HCT116 (cell line): Measurements from ENCODE around the gene AFTPH. TPM values are rescaled to one million over a fixed set of nuclear protein-coding genes. Genes with fewer than 3 reads are reported as not detected.

Experiments used
- ATAC-seq: fragments of 200-7000 bp; cut with Tn5 transposase; 2 replicates; pipeline ENCODE4 v1.9.1; 2020; ENCODE audit warnings: mild to moderate bottlenecking, moderate library complexity
- BruUV-seq: library from RNA; stranded (reverse); fragments of 400-500 nt; replicated peaks from 2 replicates; lab custom pipeline; 2021; lab: Mats Ljungman, UMichigan
- CTCF ChIA-PET: fragments of 300-600 bp; sonication (Branson Sonifier 250); formaldehyde crosslinking; loops from one replicate; lab custom pipeline; 2021; ENCODE audit warnings: antibody characterized with exemption; lab: Charles Lee
- POLR2A ChIA-PET: fragments of 300-600, 350-600 bp; sonication (Branson Sonifier 250); formaldehyde crosslinking; loops from one replicate; lab custom pipeline; 2021; ENCODE audit warnings: antibody characterized with exemption; lab: Charles Lee
- RAD21 ChIA-PET, 2 experiments: fragments of 300-600 bp; sonication (Branson Sonifier 250); formaldehyde crosslinking; loops; one replicate each; lab custom pipeline; 2023; ENCODE audit warnings: low total read pairs in 2 of 2; ENCODE audit not compliant: uncharacterized antibody in 2 of 2, unreplicated experiment in 2 of 2, low non-redundant PET in 1 of 2; lab: Charles Lee
- DNase-seq: peaks from one replicate; pipeline ENCODE4 v3.0.0-alpha.2; 2010; ENCODE audit warnings: low read depth, low spot score
- H2AFZ ChIP-seq: fragments of 200-600 bp; shearing (Covaris generic), sonication (generic); 2 replicates; pipeline ENCODE4 v1.6.1; 2017; ENCODE audit warnings: low read depth, mixed run types, mixed read lengths, antibody characterized with exemption, low read length; ENCODE audit not compliant: poor library complexity, severe bottlenecking
- H3K27ac ChIP-seq: 2 replicates; pipeline ENCODE4 v1.5.1; 2012; ENCODE audit warnings: low read depth, low read length
- H3K27me3 ChIP-seq: fragments of 200-600 bp; sonication (generic); 2 replicates; pipeline ENCODE4 v1.6.1; 2016; ENCODE audit warnings: mixed run types, low read length, mixed read lengths; ENCODE audit not compliant: insufficient read depth
- H3K36me3 ChIP-seq, 2 experiments: fragments of 200-500 bp in 1 of 2; fragments of 200-600 bp in 1 of 2; sonication (Bioruptor generic) in 1 of 2; sonication (generic) in 1 of 2; 2 replicates each; pipeline versions ENCODE4 v1.5.1 to v1.6.1; 2014 to 2016; ENCODE audit warnings: low read length in 2 of 2, inconsistent platforms in 1 of 2, mixed read lengths in 1 of 2, mixed run types in 1 of 2; ENCODE audit not compliant: insufficient read depth in 2 of 2, control insufficient read depth in 1 of 2
- H3K4me1 ChIP-seq, 2 experiments: fragments of 200-600 bp in 1 of 2; sonication (generic) in 1 of 2; 2 replicates each; pipeline versions ENCODE4 v1.5.1 to v1.6.1; 2012 to 2017; ENCODE audit warnings: low read length in 2 of 2, inconsistent platforms in 1 of 2, mild to moderate bottlenecking in 1 of 2, mixed read lengths in 1 of 2, mixed run types in 1 of 2, moderate library complexity in 1 of 2; ENCODE audit not compliant: insufficient read depth in 2 of 2, control insufficient read depth in 1 of 2
- H3K4me2 ChIP-seq: fragments of 200-600 bp; sonication (generic); 2 replicates; pipeline ENCODE4 v1.6.1; 2017; ENCODE audit warnings: mixed run types, low read length, mixed read lengths
- H3K4me3 ChIP-seq, 2 experiments: fragments of 200-600 bp in 1 of 2; sonication (generic) in 1 of 2; replicated peaks in 1 of 2; 2 replicates each; pipeline ENCODE4 v1.5.1; 2011 to 2016; ENCODE audit warnings: low read length in 2 of 2, control low read depth in 1 of 2, low read depth in 1 of 2, mild to moderate bottlenecking in 1 of 2, mixed read lengths in 1 of 2, mixed run types in 1 of 2
- H3K79me2 ChIP-seq: fragments of 200-600 bp; sonication (generic); 2 replicates; pipeline ENCODE4 v1.6.1; 2017; ENCODE audit warnings: mild to moderate bottlenecking, mixed run types, low read length, moderate library complexity, mixed read lengths; ENCODE audit not compliant: insufficient read depth
- H3K9ac ChIP-seq: fragments of 200-600 bp; sonication (generic); 2 replicates; pipeline ENCODE4 v1.6.1; 2016; ENCODE audit warnings: low read length, mixed read lengths
- H3K9me2 ChIP-seq: fragments of 200-600 bp; sonication (generic), shearing (Covaris generic); 2 replicates; pipeline ENCODE4 v1.6.1; 2017; ENCODE audit warnings: mixed run types, mild to moderate bottlenecking, moderate library complexity; ENCODE audit not compliant: insufficient read depth
- H3K9me3 ChIP-seq, 2 experiments: fragments of 200-500 bp in 1 of 2; fragments of 200-600 bp in 1 of 2; sonication (Bioruptor generic) in 1 of 2; sonication (generic) in 1 of 2; 2 replicates each; pipeline ENCODE4 v1.6.1; 2014 to 2017; ENCODE audit warnings: low read length in 2 of 2, mixed read lengths in 2 of 2, inconsistent platforms in 1 of 2, low read depth in 1 of 2, mild to moderate bottlenecking in 1 of 2, mixed run types in 1 of 2, moderate library complexity in 1 of 2; ENCODE audit not compliant: control insufficient read depth in 1 of 2, insufficient read depth in 1 of 2
- H4K20me1 ChIP-seq: fragments of 200-600 bp; sonication (generic), shearing (Covaris generic); 2 replicates; pipeline ENCODE4 v1.6.1; 2017; ENCODE audit warnings: mixed run types, mild to moderate bottlenecking, moderate library complexity; ENCODE audit not compliant: insufficient read depth
- EGR1 ChIP-seq: IDR thresholded peaks from 2 replicates; pipeline ENCODE4 v1.6.1; 2012; ENCODE audit warnings: low read depth
- EZH2phosphoT487 ChIP-seq: fragments of 200-600 bp; IDR thresholded peaks from 2 replicates; pipeline ENCODE4 v1.6.1; 2018; ENCODE audit warnings: antibody characterized with exemption, borderline replicate concordance
- JUND ChIP-seq: IDR thresholded peaks from 2 replicates; pipeline ENCODE4 v1.6.1; 2012
- POLR2A ChIP-seq: IDR thresholded peaks from 2 replicates; pipeline ENCODE4 v1.7.0; 2011; ENCODE audit warnings: borderline replicate concordance; ENCODE audit not compliant: insufficient read depth, insufficient read length; ENCODE audit errors: extremely low read depth
- SP1 ChIP-seq: IDR thresholded peaks from 2 replicates; pipeline ENCODE4 v1.6.1; 2012; ENCODE audit warnings: low read depth
- SRF ChIP-seq: IDR thresholded peaks from 2 replicates; pipeline ENCODE4 v1.6.1; 2012; ENCODE audit warnings: low read depth
- ZNF274 ChIP-seq: fragments of 200-500 bp; sonication (Bioruptor generic); IDR thresholded peaks from 2 replicates; pipeline ENCODE4 v1.6.1; 2014; ENCODE audit warnings: mild to moderate bottlenecking, low read depth, low read length, inconsistent platforms
- intact Hi-C: fragments of 100-400 bp; cut with micrococcal nuclease; formaldehyde crosslinking; loops from 2 replicates; pipeline ENCODE4 v1.10.0; 2022
- total RNA-seq: library from RNA; stranded (reverse); gene quantifications from one replicate; pipeline ENCODE4 v1.2.1, GENCODE V29; 2021; ENCODE audit not compliant: unreplicated experiment
- TF ChIP-seq, protein P1 (sequence below), 3 experiments: fragments of 200-600 bp in 1 of 3; sonication (generic) in 1 of 3; IDR thresholded peaks in 2 of 3; conservative IDR thresholded peaks in 1 of 3; 2 replicates each; pipeline ENCODE4 v1.5.1; 2012 to 2017; ENCODE audit warnings: low read depth in 2 of 3, low read length in 2 of 3, antibody characterized with exemption in 1 of 3, borderline replicate concordance in 1 of 3, control low read depth in 1 of 3, mild to moderate bottlenecking in 1 of 3, mixed read lengths in 1 of 3, mixed run types in 1 of 3, moderate library complexity in 1 of 3; ENCODE audit not compliant: insufficient read depth in 1 of 3
- TF ChIP-seq, protein P2 (sequence below): IDR thresholded peaks from 2 replicates; pipeline ENCODE4 v1.6.1; 2011; ENCODE audit warnings: mild to moderate bottlenecking, low read length, moderate library complexity; ENCODE audit not compliant: insufficient replicate concordance; ENCODE audit errors: extremely low read depth

Gene AFTPH
- total RNA-seq, 1 experiment from 2014 or later, result 23.6 TPM

DNA sequence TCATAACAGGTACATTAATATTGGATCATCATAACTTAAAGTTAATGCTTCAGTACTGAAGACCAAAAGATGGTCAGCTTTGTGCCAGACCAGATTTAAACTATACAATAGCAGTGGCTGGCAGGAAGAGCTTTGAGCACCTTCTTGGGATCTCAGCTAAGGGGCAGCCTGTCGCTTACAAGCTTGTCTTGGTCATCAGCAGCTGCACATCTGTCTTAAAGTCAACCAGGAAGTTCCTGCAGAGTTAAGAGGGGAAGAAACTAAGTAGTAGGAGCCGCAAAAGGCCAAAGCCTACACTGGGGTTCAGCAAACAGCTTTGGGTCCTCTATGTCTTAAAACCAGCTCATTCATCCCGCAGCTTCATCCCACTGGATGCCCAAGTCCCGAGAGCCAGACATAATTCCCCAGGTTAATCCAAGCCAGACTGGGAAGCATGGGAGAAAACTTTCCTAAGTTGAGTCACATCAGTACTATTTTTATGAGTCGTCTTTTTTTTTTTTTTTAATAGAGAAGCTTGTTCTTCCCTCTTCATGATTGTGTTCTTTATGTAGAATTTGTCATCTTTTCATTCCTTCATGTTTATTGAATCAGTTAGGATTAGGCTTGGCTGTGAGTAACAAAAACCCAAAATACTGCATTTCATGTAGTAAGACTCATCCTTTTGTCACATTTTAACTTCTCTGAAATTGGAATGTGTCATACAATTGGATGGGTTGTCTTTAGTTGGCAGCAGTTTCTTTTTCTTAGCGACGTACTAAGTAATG is 70.3 kb downstream of the AFTPH start:
- H3K9me2 ChIP-seq, result no peaks in the 10 kb centered on the region
- BruUV-seq, result no TSS peak
- ChIA-PET RAD21 (interaction anchor here in 1 of 2 experiments (0.9 kb wide), 1 partner anchor 22 kb away, joined by 3 read pairs; no protein-coding TSS in a partner anchor), POLR2A (no interaction called here), CTCF (interaction anchor here (0.7 to 1.8 kb wide), 6 partner anchors 11 to 319 kb away, joined by 3 to 5 read pairs (median 4); no protein-coding TSS in a partner anchor)
- DNase-seq, result no peak
- H3K27ac ChIP-seq, result no peak overlapping the region
- H2AFZ ChIP-seq, result no peak overlapping the region
- peaks cover 0 to 7% of the 10 kb centered on the region in 2 experiments; a peak in 3 of 4 replicates for H3K36me3 ChIP-seq
- no peak for TF ChIP-seq POLR2A
- no peak for TF ChIP-seq SRF
- TF ChIP-seq EZH2phosphoT487, result no peak
- TF ChIP-seq JUND, result no peak
- TF ChIP-seq, protein P1, sequence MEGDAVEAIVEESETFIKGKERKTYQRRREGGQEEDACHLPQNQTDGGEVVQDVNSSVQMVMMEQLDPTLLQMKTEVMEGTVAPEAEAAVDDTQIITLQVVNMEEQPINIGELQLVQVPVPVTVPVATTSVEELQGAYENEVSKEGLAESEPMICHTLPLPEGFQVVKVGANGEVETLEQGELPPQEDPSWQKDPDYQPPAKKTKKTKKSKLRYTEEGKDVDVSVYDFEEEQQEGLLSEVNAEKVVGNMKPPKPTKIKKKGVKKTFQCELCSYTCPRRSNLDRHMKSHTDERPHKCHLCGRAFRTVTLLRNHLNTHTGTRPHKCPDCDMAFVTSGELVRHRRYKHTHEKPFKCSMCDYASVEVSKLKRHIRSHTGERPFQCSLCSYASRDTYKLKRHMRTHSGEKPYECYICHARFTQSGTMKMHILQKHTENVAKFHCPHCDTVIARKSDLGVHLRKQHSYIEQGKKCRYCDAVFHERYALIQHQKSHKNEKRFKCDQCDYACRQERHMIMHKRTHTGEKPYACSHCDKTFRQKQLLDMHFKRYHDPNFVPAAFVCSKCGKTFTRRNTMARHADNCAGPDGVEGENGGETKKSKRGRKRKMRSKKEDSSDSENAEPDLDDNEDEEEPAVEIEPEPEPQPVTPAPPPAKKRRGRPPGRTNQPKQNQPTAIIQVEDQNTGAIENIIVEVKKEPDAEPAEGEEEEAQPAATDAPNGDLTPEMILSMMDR (IDR thresholded peaks at IDR 0.05 in 2 of 3, conservative IDR thresholded peaks at IDR 0.05 in 1 of 3; ENCODE audit: borderline replicate concordance in 1 of 3, insufficient read depth in 1 of 3, low read depth in 2 of 3, low read length in 2 of 3), result no peak
- no peak for TF ChIP-seq ZNF274
- no peak for TF ChIP-seq SP1
- TF ChIP-seq, protein P2, sequence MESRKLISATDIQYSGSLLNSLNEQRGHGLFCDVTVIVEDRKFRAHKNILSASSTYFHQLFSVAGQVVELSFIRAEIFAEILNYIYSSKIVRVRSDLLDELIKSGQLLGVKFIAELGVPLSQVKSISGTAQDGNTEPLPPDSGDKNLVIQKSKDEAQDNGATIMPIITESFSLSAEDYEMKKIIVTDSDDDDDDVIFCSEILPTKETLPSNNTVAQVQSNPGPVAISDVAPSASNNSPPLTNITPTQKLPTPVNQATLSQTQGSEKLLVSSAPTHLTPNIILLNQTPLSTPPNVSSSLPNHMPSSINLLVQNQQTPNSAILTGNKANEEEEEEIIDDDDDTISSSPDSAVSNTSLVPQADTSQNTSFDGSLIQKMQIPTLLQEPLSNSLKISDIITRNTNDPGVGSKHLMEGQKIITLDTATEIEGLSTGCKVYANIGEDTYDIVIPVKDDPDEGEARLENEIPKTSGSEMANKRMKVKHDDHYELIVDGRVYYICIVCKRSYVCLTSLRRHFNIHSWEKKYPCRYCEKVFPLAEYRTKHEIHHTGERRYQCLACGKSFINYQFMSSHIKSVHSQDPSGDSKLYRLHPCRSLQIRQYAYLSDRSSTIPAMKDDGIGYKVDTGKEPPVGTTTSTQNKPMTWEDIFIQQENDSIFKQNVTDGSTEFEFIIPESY, result no peak
- no peak for TF ChIP-seq EGR1
- no peak for ATAC-seq
- no peaks in the 10 kb centered on the region for H4K20me1 ChIP-seq
- no peak overlapping the region for H3K4me3 ChIP-seq
- H3K9me3 ChIP-seq, result no peaks in the 10 kb centered on the region
- intact Hi-C loops, result loop anchor here (2.0 kb wide), 1 partner anchor 278 kb away; no protein-coding TSS in a partner anchor
- no peaks in the 10 kb centered on the region; a peak in 1 of 4 replicates for H3K4me1 ChIP-seq
- no peaks in the 10 kb centered on the region for H3K79me2 ChIP-seq
- H3K27me3 ChIP-seq, result no peaks in the 10 kb centered on the region
- H3K9ac ChIP-seq, result no peak overlapping the region
- H3K4me2 ChIP-seq, result no peak overlapping the region
